MM.1S (cell line): Measurements from ENCODE around the gene MRPL58.

Source experiments
- DNase-seq: peaks from one replicate; pipeline ENCODE4 v3.0.0-alpha.2; 2015
- H2AFZ ChIP-seq: fragments of 300-600 bp; sonication (generic); 2 replicates; pipeline ENCODE4 v1.6.0; 2016; ENCODE audit warnings: antibody characterized with exemption, low read length
- H3F3A ChIP-seq: fragments of 300-600 bp; sonication (generic); 2 replicates; pipeline ENCODE4 v1.6.1; 2016; ENCODE audit warnings: mild to moderate bottlenecking, antibody characterized with exemption, low read length, moderate library complexity, mixed read lengths; ENCODE audit not compliant: insufficient read depth
- H3K27ac ChIP-seq: fragments of 300-600 bp; sonication (generic); 2 replicates; pipeline ENCODE4 v1.5.1; 2016; ENCODE audit warnings: mild to moderate bottlenecking, low read length
- H3K27me3 ChIP-seq: fragments of 300-600 bp; sonication (generic); replicated peaks from 2 replicates; pipeline ENCODE4 v1.6.0; 2016; ENCODE audit warnings: low read length; ENCODE audit not compliant: insufficient read depth
- H3K36me3 ChIP-seq: fragments of 300-600 bp; sonication (generic); replicated peaks from 2 replicates; pipeline ENCODE4 v1.6.1; 2016; ENCODE audit warnings: mild to moderate bottlenecking, low read length, mixed read lengths; ENCODE audit not compliant: insufficient read depth
- H3K4me1 ChIP-seq: fragments of 300-600 bp; sonication (generic); 2 replicates; pipeline ENCODE4 v1.6.1; 2016; ENCODE audit warnings: low read length, mixed read lengths
- H3K4me2 ChIP-seq: fragments of 300-600 bp; sonication (generic); 2 replicates; pipeline ENCODE4 v1.6.0; 2016; ENCODE audit warnings: low read depth, low read length
- H3K4me3 ChIP-seq: fragments of 300-600 bp; sonication (generic); 2 replicates; pipeline ENCODE4 v1.5.1; 2016; ENCODE audit warnings: low read length, mixed read lengths
- H3K79me2 ChIP-seq: fragments of 300-600 bp; sonication (generic); 2 replicates; pipeline ENCODE4 v1.6.1; 2016; ENCODE audit warnings: mixed run types, low read length, mixed read lengths
- H3K9ac ChIP-seq: fragments of 300-600 bp; sonication (generic); 2 replicates; pipeline ENCODE4 v1.6.1; 2016; ENCODE audit warnings: low read length, mixed read lengths
- H3K9me2 ChIP-seq: fragments of 300-600 bp; sonication (generic); replicated peaks from 2 replicates; pipeline ENCODE4 v1.6.1; 2016; ENCODE audit warnings: mild to moderate bottlenecking, low read length, mixed read lengths; ENCODE audit not compliant: insufficient read depth
- H3K9me3 ChIP-seq: fragments of 300-600 bp; sonication (generic); replicated peaks from 2 replicates; pipeline ENCODE4 v1.6.1; 2016; ENCODE audit warnings: mild to moderate bottlenecking, low read length, mixed read lengths; ENCODE audit not compliant: insufficient read depth
- H4K20me1 ChIP-seq: fragments of 300-600 bp; sonication (generic); 2 replicates; pipeline ENCODE4 v1.6.1; 2016; ENCODE audit warnings: mild to moderate bottlenecking, low read length, moderate library complexity, mixed read lengths; ENCODE audit not compliant: insufficient read depth
- CTCF ChIP-seq: fragments of 300-600 bp; sonication (generic); IDR thresholded peaks from 2 replicates; pipeline ENCODE4 v1.5.1; 2016; ENCODE audit warnings: antibody characterized with exemption, low read length, mixed read lengths
- EZH2 ChIP-seq: fragments of 300-600 bp; sonication (generic); optimal IDR thresholded peaks from 2 replicates; pipeline ENCODE3; 2017; ENCODE audit warnings: low read depth, mild to moderate bottlenecking, antibody characterized with exemption, low read length, mixed read lengths
- EZH2phosphoT487 ChIP-seq: fragments of 300-600 bp; sonication (generic); IDR thresholded peaks from 2 replicates; pipeline ENCODE4 v1.6.1; 2018; ENCODE audit warnings: antibody characterized with exemption, low read length

The MRPL58 gene

GRCh38 chr17:74972973-74973328, 39.5 kb upstream of the MRPL58 start:
- H3K27ac ChIP-seq = no peak overlapping the region
- no peak for TF ChIP-seq CTCF
- no peak for TF ChIP-seq EZH2phosphoT487
- no peak for TF ChIP-seq EZH2
- no peaks in the 10 kb centered on the region for H3K9me3 ChIP-seq
- no peaks in the 10 kb centered on the region; the same call in 1 of the 2 replicates for H3K4me1 ChIP-seq
- peak overlapping the region; percentile 31 for H2AFZ ChIP-seq
- DNase-seq = no peak
- no peaks in the 10 kb centered on the region for H3K36me3 ChIP-seq
- no peaks in the 10 kb centered on the region for H4K20me1 ChIP-seq
- no peaks in the 10 kb centered on the region for H3K9me2 ChIP-seq
- H3K9ac ChIP-seq = no peak overlapping the region
- peak overlapping the region; percentile 64 for H3K4me2 ChIP-seq
- H3K79me2 ChIP-seq = no peaks in the 10 kb centered on the region
- H3K4me3 ChIP-seq = peak overlapping the region; percentile 45
- H3K27me3 ChIP-seq = peaks cover 52% of the 10 kb centered on the region
- no peaks in the 10 kb centered on the region for H3F3A ChIP-seq

GRCh38 chr17:74975943-74976342, 36.5 kb upstream of the MRPL58 start:
- Histone ChIP-seq H3K4me2 (no peak overlapping the region), H3K9ac (no peak overlapping the region), H3K4me1 (no peaks in the 10 kb centered on the region; the same call in 1 of the 2 replicates), H3K27ac (no peak overlapping the region), H4K20me1 (no peaks in the 10 kb centered on the region), H3K36me3 (no peaks in the 10 kb centered on the region), H3K9me2 (no peaks in the 10 kb centered on the region), H2AFZ (no peak overlapping the region), H3K9me3 (no peaks in the 10 kb centered on the region), H3K27me3 (peaks cover 72% of the 10 kb centered on the region), H3F3A (no peaks in the 10 kb centered on the region), H3K79me2 (no peaks in the 10 kb centered on the region), H3K4me3 (no peak overlapping the region)
- TF ChIP-seq CTCF (no peak), EZH2phosphoT487 (no peak), EZH2 (no peak)
- no peak for DNase-seq

- H3K9me2 ChIP-seq = no peaks in the 10 kb centered on the region
- H3K36me3 ChIP-seq = no peaks in the 10 kb centered on the region
- no peaks in the 10 kb centered on the region for H3K79me2 ChIP-seq
- no peak overlapping the region for H3K9ac ChIP-seq
- no peaks in the 10 kb centered on the region for H3F3A ChIP-seq
- no peak overlapping the region for H3K27ac ChIP-seq
- H3K4me3 ChIP-seq = no peak overlapping the region
- H3K9me3 ChIP-seq = no peaks in the 10 kb centered on the region
- no peak for TF ChIP-seq EZH2phosphoT487
- TF ChIP-seq EZH2 = no peak
- no peak for TF ChIP-seq CTCF
- peaks cover 79% of the 10 kb centered on the region for H3K27me3 ChIP-seq
- no peaks in the 10 kb centered on the region for H4K20me1 ChIP-seq
- DNase-seq = no peak
- peaks cover 2% of the 10 kb centered on the region; the same call in 1 of the 2 replicates for H3K4me1 ChIP-seq
- no peak overlapping the region for H2AFZ ChIP-seq
- H3K4me2 ChIP-seq = no peak overlapping the region
Observed at GRCh38 chr17:74977802-74978201, 34.7 kb upstream of the MRPL58 start.
